ENCODE data around the gene SLC25A30. TPM values are rescaled to one million over a fixed set of nuclear protein-coding genes. Genes with fewer than 3 reads are reported as not detected.

Gene SLC25A30
- total and polyA plus RNA-seq, 2 of the 13 experiments (the other 11 are each of a cell fraction or from before 2014, with no cell fraction given), result 19.6 to 22.5 TPM

DNA sequence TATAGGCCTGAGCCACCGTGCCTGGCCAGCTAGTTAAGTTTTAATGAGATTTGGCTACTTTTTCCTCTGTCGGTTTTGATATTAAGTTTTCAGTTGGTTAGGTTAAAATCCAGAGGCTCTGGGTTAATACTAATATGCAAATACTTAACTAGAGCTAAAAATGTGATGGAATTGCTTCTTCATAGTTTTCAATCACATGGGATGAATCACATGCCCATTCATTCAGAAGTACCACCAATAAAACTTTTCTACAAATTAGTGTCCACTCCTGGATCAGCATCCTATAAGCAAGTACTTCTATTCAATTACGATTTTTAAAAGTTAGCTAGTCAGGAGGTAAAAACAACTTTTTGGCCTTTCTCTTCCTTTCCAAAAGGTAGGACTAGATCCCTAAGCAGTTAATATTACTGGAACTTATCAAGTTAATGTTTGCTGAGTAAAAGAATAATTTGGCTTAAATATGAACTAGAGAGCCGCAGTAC lies 4.3 kb downstream of the SLC25A30 start:
- Histone ChIP-seq H3K27ac (ENCODE audit: extremely low read length, insufficient read depth, low read length) (no peak overlapping the region), H3K4me2 (ENCODE audit: low read depth, low read length) (peak overlapping the region; percentile 52; the same call in 1 of the 2 replicates), H2AFZ (ENCODE audit: low read length) (no peak overlapping the region), H4K20me1 (ENCODE audit: insufficient read depth, low read length) (peaks cover 20% of the 10 kb centered on the region; the same call in 1 of the 2 replicates), H3K9ac (ENCODE audit: insufficient read depth, low read depth, low read length) (no peak overlapping the region), H3K27me3 (ENCODE audit: control insufficient read depth in 1 of 2, insufficient read depth in 2 of 2, low read length in 2 of 2) (no peaks in the 10 kb centered on the region; a peak in 1 of 5 replicates), H3K4me3 (replicated peaks in 1 of 3; ENCODE audit: insufficient read depth in 1 of 3, low read depth in 2 of 3, low read length in 3 of 3) (peak overlapping the region in 1 of 3 experiments; percentile 15; a peak in 1 of 6 replicates), H3K79me2 (ENCODE audit: insufficient read depth, low read length) (peaks cover 50% of the 10 kb centered on the region), H3K4me1 (ENCODE audit: insufficient read depth, low read length) (peaks cover 45% of the 10 kb centered on the region), H3K36me3 (replicated peaks in 1 of 2; ENCODE audit: control insufficient read depth in 1 of 2, insufficient read depth in 2 of 2, low read length in 2 of 2) (peaks cover 4 to 23% of the 10 kb centered on the region in 2 experiments; a peak in 4 of 5 replicates), H3K9me3 (ENCODE audit: low read length) (no peaks in the 10 kb centered on the region)
- WGBS (ENCODE audit: low lambda C conversion rate), result 68% methylated on average over 4 of the region's 4 CpGs
- ATAC-seq (no peak), DNase-seq (ENCODE audit: low spot score) (no peak), FAIRE-seq (no peak)
- TF ChIP-seq MXI1 (IDR thresholded peaks at IDR 0.05; ENCODE audit: borderline replicate concordance, low read depth, low read length), result no peak
- TF ChIP-seq KDM2A (CRISPR knock-in tag; IDR thresholded peaks at IDR 0.05; ENCODE audit: borderline replicate concordance, low read depth), result no peak
- TF ChIP-seq ZNF20 (CRISPR knock-in tag; IDR thresholded peaks at IDR 0.05), result no peak
- no peak for TF ChIP-seq ZNF253 (CRISPR knock-in tag; IDR thresholded peaks at IDR 0.05; ENCODE audit: borderline replicate concordance)
- no peak for TF ChIP-seq ELF3 (CRISPR knock-in tag; IDR thresholded peaks at IDR 0.05)
- no peak for TF ChIP-seq ZSCAN25 (CRISPR knock-in tag; IDR thresholded peaks at IDR 0.05)
- no peak for TF ChIP-seq ZNF274 (CRISPR knock-in tag; IDR thresholded peaks at IDR 0.05)
- TF ChIP-seq GFI1 (CRISPR knock-in tag; IDR thresholded peaks at IDR 0.05; ENCODE audit: borderline replicate concordance), result no peak
- no peak for TF ChIP-seq JUNB (CRISPR knock-in tag; IDR thresholded peaks at IDR 0.05; ENCODE audit: borderline replicate concordance)
- no peak for TF ChIP-seq ZNF768 (CRISPR knock-in tag; IDR thresholded peaks at IDR 0.05)
- no peak for TF ChIP-seq ZNF282 (IDR thresholded peaks at IDR 0.05; ENCODE audit: partially characterized antibody)
- TF ChIP-seq, protein P1, sequence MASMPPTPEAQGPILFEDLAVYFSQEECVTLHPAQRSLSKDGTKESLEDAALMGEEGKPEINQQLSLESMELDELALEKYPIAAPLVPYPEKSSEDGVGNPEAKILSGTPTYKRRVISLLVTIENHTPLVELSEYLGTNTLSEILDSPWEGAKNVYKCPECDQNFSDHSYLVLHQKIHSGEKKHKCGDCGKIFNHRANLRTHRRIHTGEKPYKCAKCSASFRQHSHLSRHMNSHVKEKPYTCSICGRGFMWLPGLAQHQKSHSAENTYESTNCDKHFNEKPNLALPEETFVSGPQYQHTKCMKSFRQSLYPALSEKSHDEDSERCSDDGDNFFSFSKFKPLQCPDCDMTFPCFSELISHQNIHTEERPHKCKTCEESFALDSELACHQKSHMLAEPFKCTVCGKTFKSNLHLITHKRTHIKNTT (CRISPR knock-in tag; IDR thresholded peaks at IDR 0.05), result no peak
- TF ChIP-seq MBD4 (IDR thresholded peaks at IDR 0.05; ENCODE audit: borderline replicate concordance, low read length), result no peak
- TF ChIP-seq ZFP90 (CRISPR knock-in tag; IDR thresholded peaks at IDR 0.05; ENCODE audit: borderline replicate concordance), result no peak
- no peak for TF ChIP-seq SPEN (CRISPR knock-in tag; IDR thresholded peaks at IDR 0.05; ENCODE audit: low read depth)
- no peak for TF ChIP-seq MLLT10 (CRISPR knock-in tag; IDR thresholded peaks at IDR 0.05)
- TF ChIP-seq THYN1 (CRISPR knock-in tag; IDR thresholded peaks at IDR 0.05; ENCODE audit: borderline replicate concordance, low read depth), result no peak
- TF ChIP-seq NR3C1 (CRISPR knock-in tag; IDR thresholded peaks at IDR 0.05), result no peak
- TF ChIP-seq, protein P2, sequence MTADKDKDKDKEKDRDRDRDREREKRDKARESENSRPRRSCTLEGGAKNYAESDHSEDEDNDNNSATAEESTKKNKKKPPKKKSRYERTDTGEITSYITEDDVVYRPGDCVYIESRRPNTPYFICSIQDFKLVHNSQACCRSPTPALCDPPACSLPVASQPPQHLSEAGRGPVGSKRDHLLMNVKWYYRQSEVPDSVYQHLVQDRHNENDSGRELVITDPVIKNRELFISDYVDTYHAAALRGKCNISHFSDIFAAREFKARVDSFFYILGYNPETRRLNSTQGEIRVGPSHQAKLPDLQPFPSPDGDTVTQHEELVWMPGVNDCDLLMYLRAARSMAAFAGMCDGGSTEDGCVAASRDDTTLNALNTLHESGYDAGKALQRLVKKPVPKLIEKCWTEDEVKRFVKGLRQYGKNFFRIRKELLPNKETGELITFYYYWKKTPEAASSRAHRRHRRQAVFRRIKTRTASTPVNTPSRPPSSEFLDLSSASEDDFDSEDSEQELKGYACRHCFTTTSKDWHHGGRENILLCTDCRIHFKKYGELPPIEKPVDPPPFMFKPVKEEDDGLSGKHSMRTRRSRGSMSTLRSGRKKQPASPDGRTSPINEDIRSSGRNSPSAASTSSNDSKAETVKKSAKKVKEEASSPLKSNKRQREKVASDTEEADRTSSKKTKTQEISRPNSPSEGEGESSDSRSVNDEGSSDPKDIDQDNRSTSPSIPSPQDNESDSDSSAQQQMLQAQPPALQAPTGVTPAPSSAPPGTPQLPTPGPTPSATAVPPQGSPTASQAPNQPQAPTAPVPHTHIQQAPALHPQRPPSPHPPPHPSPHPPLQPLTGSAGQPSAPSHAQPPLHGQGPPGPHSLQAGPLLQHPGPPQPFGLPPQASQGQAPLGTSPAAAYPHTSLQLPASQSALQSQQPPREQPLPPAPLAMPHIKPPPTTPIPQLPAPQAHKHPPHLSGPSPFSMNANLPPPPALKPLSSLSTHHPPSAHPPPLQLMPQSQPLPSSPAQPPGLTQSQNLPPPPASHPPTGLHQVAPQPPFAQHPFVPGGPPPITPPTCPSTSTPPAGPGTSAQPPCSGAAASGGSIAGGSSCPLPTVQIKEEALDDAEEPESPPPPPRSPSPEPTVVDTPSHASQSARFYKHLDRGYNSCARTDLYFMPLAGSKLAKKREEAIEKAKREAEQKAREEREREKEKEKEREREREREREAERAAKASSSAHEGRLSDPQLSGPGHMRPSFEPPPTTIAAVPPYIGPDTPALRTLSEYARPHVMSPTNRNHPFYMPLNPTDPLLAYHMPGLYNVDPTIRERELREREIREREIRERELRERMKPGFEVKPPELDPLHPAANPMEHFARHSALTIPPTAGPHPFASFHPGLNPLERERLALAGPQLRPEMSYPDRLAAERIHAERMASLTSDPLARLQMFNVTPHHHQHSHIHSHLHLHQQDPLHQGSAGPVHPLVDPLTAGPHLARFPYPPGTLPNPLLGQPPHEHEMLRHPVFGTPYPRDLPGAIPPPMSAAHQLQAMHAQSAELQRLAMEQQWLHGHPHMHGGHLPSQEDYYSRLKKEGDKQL (CRISPR knock-in tag; IDR thresholded peaks at IDR 0.05; ENCODE audit: low read depth), result no peak
- TF ChIP-seq RBM39 (IDR thresholded peaks at IDR 0.05; ENCODE audit: low read depth, low read length, poor library complexity, severe bottlenecking), result no peak
- ChIA-PET POLR2A (interaction anchor here (0.9 to 6.5 kb wide), 5 partner anchors 21 to 73 kb away, joined by 3 to 47 read pairs (median 3); partner anchors contain the start of genes COG3 and TPT1), CTCF (ENCODE audit: low intra/inter-chr PET ratio, low total read pairs) (no interaction called here)
- intact Hi-C loops (cut with micrococcal nuclease; ENCODE audit: unreplicated experiment), result no loop called here
- in situ Hi-C loops (cut with HindIII; ENCODE audit: extremely low pct_ligation_motif_present, low pct_unique_long_range_greater_than_20kb), result no loop called here
- BruUV-seq (replicated peaks), result no TSS peak

Data from HepG2 (cell line).